GM19455 (cell line): ENCODE data around the gene ZNF30.
A peak's percentile ranks its signal among the peaks of the same experiment; 100 is the strongest.
"Not testable (repeated sequence)": the region's sequence is repeated elsewhere in the genome, so short reads cannot be mapped to it uniquely, and the experiment has no call there.

Source experiments
- ATAC-seq: cut with Tn5 transposase; IDR thresholded peaks from one replicate; pipeline ENCODE4 v1.9.1; 2021; ENCODE audit not compliant: unreplicated experiment

Gene ZNF30

GRCh38 chr19:34960103-34960805 is 33.6 kb downstream of the ZNF30 start:
- ATAC-seq, result no peak

- ATAC-seq, result no peak
Observed at GRCh38 chr19:34960940-34961679, 34.4 kb downstream of the ZNF30 start.

- no peak for ATAC-seq
Observed at GRCh38 chr19:34961775-34962686, 35.3 kb downstream of the ZNF30 start.

GRCh38 chr19:34962687-34963572 is 36.2 kb downstream of the ZNF30 start:
- ATAC-seq, result no peak

- ATAC-seq, result peak; percentile 74
Observed at GRCh38 chr19:34963573-34964406, 37.1 kb downstream of the ZNF30 start, which contains the start of gene ZNF792. Gene ZNF792 (minus strand): TSS chr19:34964229. CDS start chr19:34963662, 567 bp downstream.

DNA sequence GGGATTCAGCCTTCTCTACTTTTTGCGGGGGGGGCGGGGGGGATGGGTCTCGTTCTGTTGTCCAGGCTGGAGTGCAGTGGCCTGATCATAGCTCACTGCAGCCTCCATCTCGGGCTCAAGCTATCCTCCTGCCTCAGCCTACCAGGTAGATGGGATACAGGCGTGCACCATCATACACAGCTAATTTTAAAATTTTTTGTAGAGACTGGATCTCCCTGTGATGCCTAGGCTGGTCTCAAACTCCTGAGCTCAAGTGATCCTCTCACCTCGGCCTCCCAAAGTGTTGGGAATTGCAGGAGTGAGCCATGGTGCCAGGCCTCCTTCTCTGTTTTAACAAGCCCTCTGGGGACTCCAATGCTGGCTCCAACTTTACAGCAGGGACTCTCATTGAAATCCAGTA is 37.9 kb downstream of the ZNF30 start:
- no peak for ATAC-seq

DNA sequence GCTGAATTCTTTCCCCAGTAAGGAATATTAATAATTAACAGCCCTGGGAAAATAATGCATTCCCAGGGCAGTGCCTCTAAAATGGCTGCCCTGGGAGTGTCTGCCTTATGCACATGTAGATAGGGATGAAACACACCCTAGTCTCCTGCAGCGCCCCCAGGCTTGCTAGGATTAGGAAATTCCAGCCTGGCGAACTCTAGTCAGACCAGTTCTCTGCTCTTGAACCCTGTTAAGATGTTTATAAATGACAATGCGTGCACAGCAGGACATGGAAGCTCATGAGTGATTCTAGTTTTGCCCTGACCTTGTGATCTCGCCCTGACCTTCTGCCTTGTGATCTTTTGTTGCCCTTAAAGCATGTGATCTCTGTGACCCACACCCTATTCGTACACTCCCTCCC is 38.8 kb downstream of the ZNF30 start:
- not testable (repeated sequence) for ATAC-seq

GRCh38 chr19:34967551-34967950 is 40.8 kb downstream of the ZNF30 start:
- no peak for ATAC-seq

DNA sequence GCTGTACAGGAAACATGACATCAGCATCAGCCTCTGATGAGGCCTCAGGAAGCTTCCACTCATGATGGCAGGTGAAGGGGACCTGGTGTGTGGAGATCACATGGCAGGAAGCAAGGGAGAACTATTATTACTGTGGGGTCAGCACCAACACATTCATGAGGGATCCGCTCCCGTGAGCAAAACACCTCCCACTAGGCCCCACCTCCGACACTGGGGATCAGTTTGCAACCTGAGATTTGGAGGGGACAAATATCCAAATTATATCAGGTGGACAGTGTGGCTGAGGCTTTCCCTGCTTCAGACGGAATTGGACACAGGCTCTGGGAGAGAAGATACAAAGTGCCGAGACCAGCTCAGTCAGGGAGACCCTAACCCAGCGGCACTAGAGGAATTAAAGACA is 43.0 kb downstream of the ZNF30 start:
- ATAC-seq, result no peak

DNA sequence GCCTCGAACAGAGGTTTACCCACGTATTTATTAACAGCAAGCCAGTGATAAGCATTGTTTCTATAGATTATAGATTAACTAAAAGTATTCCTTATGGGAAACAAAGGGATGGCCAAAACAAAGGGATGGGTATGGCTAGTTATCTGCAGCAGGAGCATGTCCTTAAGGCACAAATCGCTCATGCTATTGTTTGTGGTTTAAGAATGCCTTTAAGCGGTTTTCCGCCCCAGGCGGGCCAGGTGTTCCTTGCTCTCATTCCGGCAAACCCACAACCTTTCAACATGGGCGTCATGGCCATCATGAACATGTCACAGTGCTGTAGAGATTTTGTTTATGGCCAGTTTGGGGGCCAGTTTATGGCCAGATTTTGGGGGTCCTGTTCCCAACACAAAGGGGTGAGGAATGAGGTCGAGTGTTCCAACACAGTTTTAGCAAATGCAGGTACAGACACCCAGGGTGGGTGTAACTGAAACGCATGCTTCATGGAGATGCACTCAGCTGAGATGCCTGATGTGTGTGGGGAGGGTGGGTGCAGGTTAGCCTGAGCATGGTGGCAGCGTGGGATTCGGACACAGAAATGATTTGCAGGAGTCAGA is 43.6 kb downstream of the ZNF30 start:
- ATAC-seq, result not testable (repeated sequence)

DNA sequence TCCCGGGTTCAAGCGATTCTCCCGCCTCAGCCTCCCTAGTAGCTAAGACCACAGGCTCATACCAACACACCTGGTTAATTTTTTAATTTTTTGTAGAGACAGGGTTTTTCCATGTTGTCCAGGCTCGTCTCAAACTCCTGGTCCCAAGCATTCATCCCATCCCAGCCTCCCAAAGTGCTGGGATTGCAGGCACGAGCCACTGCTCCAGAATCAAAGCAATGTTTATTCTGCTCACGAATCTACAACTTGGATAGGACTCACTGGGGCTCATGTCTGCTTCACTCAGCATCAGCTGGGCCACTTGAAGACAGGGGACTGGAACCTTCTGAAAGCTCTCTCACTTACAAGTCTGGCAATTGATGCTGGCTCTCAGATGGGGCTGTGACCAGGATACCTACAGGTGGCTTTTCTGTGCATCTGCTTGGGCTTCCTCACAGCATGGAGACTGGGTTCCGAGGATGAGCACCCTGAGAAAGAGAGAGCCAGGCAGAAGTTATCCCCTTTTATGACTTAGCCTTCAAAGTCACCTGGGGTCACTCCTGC is 45.5 kb downstream of the ZNF30 start:
- ATAC-seq, result no peak

DNA sequence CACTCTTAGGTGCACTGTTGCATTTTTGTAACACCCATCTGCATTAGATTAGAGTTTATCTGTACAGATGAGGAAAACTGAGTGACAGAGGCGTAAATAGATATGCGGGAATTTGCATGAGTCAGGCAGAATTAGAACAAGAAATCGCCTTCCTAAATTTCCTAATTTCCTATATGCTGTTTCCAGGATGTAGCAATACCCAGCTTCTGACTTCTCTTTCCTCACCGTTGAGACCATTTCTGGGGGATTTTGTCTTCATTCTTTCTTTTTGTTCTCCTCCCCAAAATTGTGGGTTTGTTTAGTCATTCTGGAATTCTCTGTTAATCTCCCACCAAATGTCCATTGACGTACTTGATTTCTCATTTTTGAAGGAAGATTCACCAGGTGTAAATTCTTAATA is 47.9 kb downstream of the ZNF30 start:
- ATAC-seq, result no peak

GRCh38 chr19:34975056-34975455 is 48.4 kb downstream of the ZNF30 start:
- no peak for ATAC-seq

DNA sequence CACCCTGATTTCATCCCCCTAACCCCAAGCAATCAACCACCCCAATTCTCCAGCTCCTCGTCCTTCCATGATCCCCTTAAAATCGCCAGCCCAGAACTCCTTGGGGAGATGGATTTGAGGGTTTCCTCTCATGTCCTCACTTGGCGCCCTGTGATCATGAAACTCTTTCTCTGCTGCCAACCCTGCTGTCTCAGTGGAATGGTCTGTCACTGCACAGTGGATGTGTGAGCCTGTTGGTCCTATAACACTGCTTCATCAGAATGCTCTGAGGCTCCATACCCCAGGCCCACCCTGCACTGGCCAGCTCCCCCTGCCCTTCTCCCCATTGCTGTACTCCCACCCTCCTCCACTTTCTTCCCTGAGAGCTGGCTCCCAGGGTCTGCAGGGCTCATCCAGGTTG is 49.9 kb downstream of the ZNF30 start:
- no peak for ATAC-seq

- no peak for ATAC-seq
Observed at GRCh38 chr19:34979819-34980640, 53.3 kb downstream of the ZNF30 start.

GRCh38 chr19:34982275-34982674 is 55.6 kb downstream of the ZNF30 start:
- ATAC-seq, result no peak

DNA sequence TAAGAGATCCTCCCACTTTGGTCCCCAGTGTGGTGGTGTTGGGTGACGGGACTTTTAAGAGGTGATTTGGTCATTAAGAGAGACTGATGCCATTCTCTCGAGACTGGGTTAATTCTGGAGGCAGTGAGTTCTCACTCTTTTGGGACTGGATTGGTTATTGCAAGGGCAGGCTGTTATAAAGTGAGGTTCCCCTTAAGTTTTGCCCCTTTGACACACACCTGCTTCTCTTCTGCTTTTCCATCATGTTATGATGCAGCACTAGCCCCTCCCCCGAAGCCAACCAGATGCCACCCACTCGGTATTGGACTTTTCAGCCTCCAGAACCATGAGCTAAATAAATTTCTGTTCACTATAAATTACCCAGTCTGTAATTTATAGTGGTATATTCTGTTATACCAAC is 57.1 kb downstream of the ZNF30 start:
- ATAC-seq, result no peak

DNA sequence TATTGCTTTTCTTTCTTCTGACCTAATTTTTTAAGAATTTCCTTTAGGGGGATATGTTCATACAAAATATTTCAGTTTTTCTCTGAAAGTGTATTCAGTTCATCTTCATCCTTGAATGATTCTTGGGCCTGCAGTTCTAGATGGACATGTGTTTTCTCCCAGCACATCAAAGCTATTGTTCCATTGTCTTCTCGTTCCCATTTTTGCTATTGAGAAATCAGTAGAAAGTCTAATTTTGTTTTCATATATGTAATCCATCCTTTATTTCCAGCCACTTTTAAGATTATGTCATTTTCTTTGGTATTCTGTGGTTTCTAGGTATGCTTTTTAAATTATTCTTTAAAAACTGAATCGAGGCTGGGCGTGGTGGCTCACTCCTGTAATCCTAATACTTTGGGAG is 57.6 kb downstream of the ZNF30 start:
- no peak for ATAC-seq
